HG03108 (cell line): ENCODE results near the gene CTSW.

Source experiments
- ATAC-seq: cut with Tn5 transposase; IDR thresholded peaks from one replicate; pipeline ENCODE4 v1.9.1; 2021; ENCODE audit warnings: moderate library complexity; ENCODE audit not compliant: unreplicated experiment

Gene CTSW

GRCh38 chr11:65855927-65856363 lies 23.7 kb upstream of the CTSW start:
- ATAC-seq, result no peak

GRCh38 chr11:65856689-65857499 lies 22.7 kb upstream of the CTSW start:
- ATAC-seq, result peak; percentile 27

GRCh38 chr11:65857500-65857852 lies 22.2 kb upstream of the CTSW start:
- no peak for ATAC-seq

GRCh38 chr11:65857853-65858680 lies 21.6 kb upstream of the CTSW start, which contains the start of gene CFL1:
Gene CFL1 (minus strand): TSS chr11:65858180. CDS start chr11:65858099, 81 bp downstream.
- ATAC-seq, result peak; percentile 42

GRCh38 chr11:65858681-65859087 lies 21.0 kb upstream of the CTSW start:
- no peak for ATAC-seq

GRCh38 chr11:65859095-65859811 lies 20.4 kb upstream of the CTSW start:
- peak; percentile 48 for ATAC-seq

GRCh38 chr11:65859812-65860277 lies 19.8 kb upstream of the CTSW start:
- ATAC-seq, result no peak

- ATAC-seq, result no peak
Observed at GRCh38 chr11:65860278-65861164, 19.1 kb upstream of the CTSW start, which contains the start of gene MUS81. Gene MUS81 (plus strand): TSS chr11:65860433. CDS start chr11:65860754, 321 bp downstream.

- no peak for ATAC-seq
Observed at GRCh38 chr11:65861165-65861505, 18.5 kb upstream of the CTSW start.

- ATAC-seq, result no peak
Observed at GRCh38 chr11:65861533-65862183, 18.0 kb upstream of the CTSW start.

GRCh38 chr11:65862191-65862735 lies 17.4 kb upstream of the CTSW start:
- no peak for ATAC-seq

GRCh38 chr11:65862941-65863888 lies 16.4 kb upstream of the CTSW start:
- ATAC-seq, result no peak

GRCh38 chr11:65863889-65864705 lies 15.5 kb upstream of the CTSW start:
- no peak for ATAC-seq

- no peak for ATAC-seq
Observed at GRCh38 chr11:65864706-65865471, 14.7 kb upstream of the CTSW start.

GRCh38 chr11:65865550-65866172 lies 14.0 kb upstream of the CTSW start:
- ATAC-seq, result no peak
